ENCODE results near the gene LSAMP. TPM values are rescaled to one million over a fixed set of nuclear protein-coding genes. Genes with fewer than 3 reads are reported as not detected.

Gene LSAMP
- total RNA-seq, 2 experiments from 2014 or later = not detected

- intact Hi-C loops (cut with micrococcal nuclease) = no loop called here
- no peaks in the 10 kb centered on the region for H3K9me3 Mint-ChIP-seq
- no peaks in the 10 kb centered on the region for H3K27me3 Mint-ChIP-seq (ENCODE audit: low read depth)
- no peaks in the 10 kb centered on the region for H3K36me3 Mint-ChIP-seq (ENCODE audit: low read depth)
- no peak overlapping the region for H3K27ac Mint-ChIP-seq
- H3K4me1 Mint-ChIP-seq (ENCODE audit: low read depth) = no peaks in the 10 kb centered on the region
- CTCF ChIA-PET = no interaction called here
- no peak for DNase-seq
- H3K4me3 Mint-ChIP-seq = no peak overlapping the region
Observed at GRCh38 chr3:115839246-115839645, 606.0 kb downstream of the LSAMP start.

- Mint-ChIP-seq H3K4me3 (no peak overlapping the region), H3K9me3 (no peaks in the 10 kb centered on the region), H3K27me3 (ENCODE audit: low read depth) (no peaks in the 10 kb centered on the region), H3K4me1 (ENCODE audit: low read depth) (no peaks in the 10 kb centered on the region), H3K27ac (no peak overlapping the region), H3K36me3 (ENCODE audit: low read depth) (no peaks in the 10 kb centered on the region)
- intact Hi-C loops (cut with micrococcal nuclease) = no loop called here
- CTCF ChIA-PET = interaction anchor here (0.6 kb wide), 1 partner anchor 1168 kb away, joined by 3 read pairs; no protein-coding TSS in a partner anchor
- DNase-seq = no peak
Observed at GRCh38 chr3:115838786-115839185, 606.5 kb downstream of the LSAMP start.

- no peak for DNase-seq
- intact Hi-C loops (cut with micrococcal nuclease) = no loop called here
- Mint-ChIP-seq H3K4me1 (ENCODE audit: low read depth) (no peaks in the 10 kb centered on the region), H3K36me3 (ENCODE audit: low read depth) (no peaks in the 10 kb centered on the region), H3K27ac (no peak overlapping the region), H3K9me3 (no peaks in the 10 kb centered on the region), H3K27me3 (ENCODE audit: low read depth) (peaks cover 4% of the 10 kb centered on the region), H3K4me3 (no peak overlapping the region)
- CTCF ChIA-PET = interaction anchor here (0.7 to 1.9 kb wide), 5 partner anchors 10 to 25 kb away, joined by 3 to 12 read pairs (median 6); no protein-coding TSS in a partner anchor
Observed at GRCh38 chr3:115836944-115837343, 608.3 kb downstream of the LSAMP start.

GRCh38 chr3:115835946-115836345, 609.3 kb downstream of the LSAMP start:
- H3K27me3 Mint-ChIP-seq (ENCODE audit: low read depth) = peaks cover 7% of the 10 kb centered on the region
- intact Hi-C loops (cut with micrococcal nuclease) = no loop called here
- CTCF ChIA-PET = interaction anchor here (0.9 to 1.9 kb wide), 7 partner anchors 9 to 41 kb away, joined by 3 to 12 read pairs (median 6); no protein-coding TSS in a partner anchor
- no peaks in the 10 kb centered on the region for H3K4me1 Mint-ChIP-seq (ENCODE audit: low read depth)
- no peaks in the 10 kb centered on the region for H3K9me3 Mint-ChIP-seq
- H3K36me3 Mint-ChIP-seq (ENCODE audit: low read depth) = no peaks in the 10 kb centered on the region
- no peak overlapping the region for H3K4me3 Mint-ChIP-seq
- no peak overlapping the region for H3K27ac Mint-ChIP-seq
- DNase-seq = no peak

GRCh38 chr3:115834068-115834467, 611.2 kb downstream of the LSAMP start:
- CTCF ChIA-PET = no interaction called here
- Mint-ChIP-seq H3K36me3 (ENCODE audit: low read depth) (no peaks in the 10 kb centered on the region), H3K27ac (no peak overlapping the region), H3K4me1 (ENCODE audit: low read depth) (no peaks in the 10 kb centered on the region), H3K27me3 (ENCODE audit: low read depth) (peaks cover 10% of the 10 kb centered on the region), H3K4me3 (no peak overlapping the region), H3K9me3 (no peaks in the 10 kb centered on the region)
- intact Hi-C loops (cut with micrococcal nuclease) = no loop called here
- DNase-seq = no peak

GRCh38 chr3:115833074-115833473, 612.2 kb downstream of the LSAMP start:
- H3K4me3 Mint-ChIP-seq = no peak overlapping the region
- no peaks in the 10 kb centered on the region for H3K9me3 Mint-ChIP-seq
- no peaks in the 10 kb centered on the region for H3K36me3 Mint-ChIP-seq (ENCODE audit: low read depth)
- no peak for DNase-seq
- H3K27ac Mint-ChIP-seq = no peak overlapping the region
- intact Hi-C loops (cut with micrococcal nuclease) = no loop called here
- no peaks in the 10 kb centered on the region for H3K4me1 Mint-ChIP-seq (ENCODE audit: low read depth)
- CTCF ChIA-PET = interaction anchor here (0.7 kb wide), 1 partner anchor 809 kb away, joined by 3 read pairs; no protein-coding TSS in a partner anchor
- H3K27me3 Mint-ChIP-seq (ENCODE audit: low read depth) = peaks cover 13% of the 10 kb centered on the region

- CTCF ChIA-PET = no interaction called here
- intact Hi-C loops (cut with micrococcal nuclease) = no loop called here
- H3K4me1 Mint-ChIP-seq (ENCODE audit: low read depth) = no peaks in the 10 kb centered on the region
- H3K27me3 Mint-ChIP-seq (ENCODE audit: low read depth) = peaks cover 13% of the 10 kb centered on the region
- H3K4me3 Mint-ChIP-seq = no peak overlapping the region
- H3K27ac Mint-ChIP-seq = no peak overlapping the region
- H3K9me3 Mint-ChIP-seq = no peaks in the 10 kb centered on the region
- DNase-seq = no peak
- no peaks in the 10 kb centered on the region for H3K36me3 Mint-ChIP-seq (ENCODE audit: low read depth)
Observed at GRCh38 chr3:115832265-115832664, 613.0 kb downstream of the LSAMP start.

GRCh38 chr3:115831864-115832263, 613.4 kb downstream of the LSAMP start:
- DNase-seq = no peak
- Mint-ChIP-seq H3K4me1 (ENCODE audit: low read depth) (no peaks in the 10 kb centered on the region), H3K4me3 (no peak overlapping the region), H3K36me3 (ENCODE audit: low read depth) (no peaks in the 10 kb centered on the region), H3K27ac (no peak overlapping the region), H3K9me3 (no peaks in the 10 kb centered on the region), H3K27me3 (ENCODE audit: low read depth) (peaks cover 13% of the 10 kb centered on the region)
- CTCF ChIA-PET = interaction anchor here (0.7 kb wide), 1 partner anchor 133 kb away, joined by 3 read pairs; no protein-coding TSS in a partner anchor
- intact Hi-C loops (cut with micrococcal nuclease) = no loop called here

GRCh38 chr3:115830764-115831395, 614.4 kb downstream of the LSAMP start:
- CTCF ChIA-PET = interaction anchor here (0.5 to 1.8 kb wide), 4 partner anchors 10 to 132 kb away, joined by 3 to 5 read pairs (median 4); no protein-coding TSS in a partner anchor
- Mint-ChIP-seq H3K4me1 (ENCODE audit: low read depth) (no peaks in the 10 kb centered on the region), H3K27me3 (ENCODE audit: low read depth) (peaks cover 13% of the 10 kb centered on the region), H3K36me3 (ENCODE audit: low read depth) (no peaks in the 10 kb centered on the region), H3K4me3 (no peak overlapping the region), H3K27ac (no peak overlapping the region), H3K9me3 (no peaks in the 10 kb centered on the region)
- no peak for DNase-seq
- intact Hi-C loops (cut with micrococcal nuclease) = no loop called here

- intact Hi-C loops (cut with micrococcal nuclease) = no loop called here
- no peaks in the 10 kb centered on the region for H3K4me1 Mint-ChIP-seq (ENCODE audit: low read depth)
- peaks cover 13% of the 10 kb centered on the region for H3K27me3 Mint-ChIP-seq (ENCODE audit: low read depth)
- H3K27ac Mint-ChIP-seq = no peak overlapping the region
- no peaks in the 10 kb centered on the region for H3K9me3 Mint-ChIP-seq
- CTCF ChIA-PET = interaction anchor here (1.5 kb wide), 1 partner anchor 14 kb away, joined by 5 read pairs; no protein-coding TSS in a partner anchor
- DNase-seq = no peak
- H3K4me3 Mint-ChIP-seq = no peak overlapping the region
- no peaks in the 10 kb centered on the region for H3K36me3 Mint-ChIP-seq (ENCODE audit: low read depth)
Observed at GRCh38 chr3:115828401-115828800, 616.9 kb downstream of the LSAMP start.

- no peak overlapping the region for H3K27ac Mint-ChIP-seq
- no peaks in the 10 kb centered on the region for H3K9me3 Mint-ChIP-seq
- H3K36me3 Mint-ChIP-seq (ENCODE audit: low read depth) = no peaks in the 10 kb centered on the region
- intact Hi-C loops (cut with micrococcal nuclease) = no loop called here
- H3K4me1 Mint-ChIP-seq (ENCODE audit: low read depth) = no peaks in the 10 kb centered on the region
- no peak overlapping the region for H3K4me3 Mint-ChIP-seq
- peaks cover 9% of the 10 kb centered on the region for H3K27me3 Mint-ChIP-seq (ENCODE audit: low read depth)
- DNase-seq = no peak
- CTCF ChIA-PET = interaction anchor here (1.0 to 1.6 kb wide), 3 partner anchors 8 to 13 kb away, joined by 4 to 6 read pairs (median 5); no protein-coding TSS in a partner anchor
Observed at GRCh38 chr3:115827495-115827894, 617.8 kb downstream of the LSAMP start.

GRCh38 chr3:115825046-115825445, 620.2 kb downstream of the LSAMP start:
- Mint-ChIP-seq H3K4me3 (no peak overlapping the region), H3K36me3 (ENCODE audit: low read depth) (no peaks in the 10 kb centered on the region), H3K4me1 (ENCODE audit: low read depth) (no peaks in the 10 kb centered on the region), H3K27ac (no peak overlapping the region), H3K9me3 (no peaks in the 10 kb centered on the region), H3K27me3 (ENCODE audit: low read depth) (peaks cover 4% of the 10 kb centered on the region)
- DNase-seq = no peak
- CTCF ChIA-PET = interaction anchor here (2.0 kb wide), 1 partner anchor 11 kb away, joined by 8 read pairs; no protein-coding TSS in a partner anchor
- intact Hi-C loops (cut with micrococcal nuclease) = no loop called here

GRCh38 chr3:115823083-115823482, 622.2 kb downstream of the LSAMP start:
- no peak overlapping the region for H3K4me3 Mint-ChIP-seq
- H3K27me3 Mint-ChIP-seq (ENCODE audit: low read depth) = no peaks in the 10 kb centered on the region
- CTCF ChIA-PET = interaction anchor here (1.1 to 1.2 kb wide), 3 partner anchors 8 to 38 kb away, joined by 3 to 4 read pairs (median 3); no protein-coding TSS in a partner anchor
- no peak overlapping the region for H3K27ac Mint-ChIP-seq
- DNase-seq = peak; percentile 5
- no peaks in the 10 kb centered on the region for H3K9me3 Mint-ChIP-seq
- intact Hi-C loops (cut with micrococcal nuclease) = loop anchor here (5.0 kb wide), 1 partner anchor 934 kb away; no protein-coding TSS in a partner anchor
- no peaks in the 10 kb centered on the region for H3K4me1 Mint-ChIP-seq (ENCODE audit: low read depth)
- no peaks in the 10 kb centered on the region for H3K36me3 Mint-ChIP-seq (ENCODE audit: low read depth)

Data from activated naive CD4-positive, alpha-beta T cell treated with anti-CD3 and anti-CD28 coated beads for 36 hours (primary cell).